Ascending aorta (tissue), 2 donors: ENCODE data around the gene GFPT1. TPM values are rescaled to one million over a fixed set of nuclear protein-coding genes. Genes with fewer than 3 reads are reported as not detected.
A peak's percentile ranks its signal among the peaks of the same experiment; 100 is the strongest.

Experiments used
- DNase-seq, 2 donors: peaks; one replicate each; pipeline ENCODE4 v3.0.0-alpha.2; 2019; ENCODE audit warnings: low spot score in 2 of 2
- H3K27ac ChIP-seq, 2 donors: fragments of 200-600 bp; sonication (generic); one replicate each; pipeline ENCODE4 v1.5.1; 2016 to 2017; ENCODE audit warnings: mild to moderate bottlenecking in 1 of 2
- H3K27me3 ChIP-seq: fragments of 200-600 bp; sonication (generic); one replicate; pipeline ENCODE4 v1.5.1; 2017
- H3K36me3 ChIP-seq, 2 donors: fragments of 200-600 bp; sonication (generic); one replicate each; pipeline ENCODE4 v1.5.1; 2016
- H3K4me1 ChIP-seq, 2 donors: fragments of 200-600 bp; sonication (generic); one replicate each; pipeline ENCODE4 v1.5.1; 2016 to 2017; ENCODE audit warnings: mild to moderate bottlenecking in 1 of 2
- H3K4me3 ChIP-seq, 2 donors: fragments of 200-600 bp; sonication (generic); one replicate each; pipeline ENCODE4 v1.5.1; 2016 to 2017; ENCODE audit warnings: mild to moderate bottlenecking in 1 of 2
- H3K9me3 ChIP-seq, 2 donors: fragments of 200-600 bp; sonication (generic); one replicate each; pipeline ENCODE4 v1.5.1; 2016
- CTCF ChIP-seq, 3 experiments: fragments of 200-600 bp in 2 of 3; fragments of 450-650 bp in 1 of 3; sonication (generic) in 2 of 3; IDR thresholded peaks; one replicate each; pipeline ENCODE4 v1.5.1; 2016 to 2019; ENCODE audit warnings: antibody characterized with exemption in 3 of 3, mild to moderate bottlenecking in 1 of 3, moderate library complexity in 1 of 3
- intact Hi-C: fragments of 100-400 bp; cut with DNase I; formaldehyde crosslinking; loops from one replicate; pipeline ENCODE4 v1.15.1; 2023
- total RNA-seq: library from RNA; depleted of rRNA; stranded (reverse); fragments of >200 nt; gene quantifications from one replicate; pipeline ENCODE4 v1.1.0, GENCODE V29; 2016

Gene GFPT1
- total RNA-seq, 1 donor from 2014 or later: 25.7 TPM

- Histone ChIP-seq H3K4me3 (no peak overlapping the region), H3K36me3 (no peaks in the 10 kb centered on the region), H3K27me3 (no peaks in the 10 kb centered on the region), H3K27ac (no peak overlapping the region), H3K4me1 (no peaks in the 10 kb centered on the region), H3K9me3 (no peaks in the 10 kb centered on the region)
- intact Hi-C loops: no loop called here
- no peak for TF ChIP-seq CTCF (IDR thresholded peaks at IDR 0.05)
- no peak for DNase-seq
These were observed 106.9 kb downstream of the GFPT1 start for GRCh38 chr2:69279931-69280681.

- Histone ChIP-seq H3K4me3 (no peak overlapping the region), H3K36me3 (no peaks in the 10 kb centered on the region), H3K27ac (no peak overlapping the region), H3K27me3 (no peaks in the 10 kb centered on the region), H3K4me1 (no peaks in the 10 kb centered on the region), H3K9me3 (no peaks in the 10 kb centered on the region)
- intact Hi-C loops: no loop called here
- TF ChIP-seq CTCF (IDR thresholded peaks at IDR 0.05): no peak
- no peak for DNase-seq
These were observed 107.8 kb downstream of the GFPT1 start for GRCh38 chr2:69279211-69279610.

GRCh38 chr2:69278366-69278765 lies 108.7 kb downstream of the GFPT1 start:
- Histone ChIP-seq H3K9me3 (no peaks in the 10 kb centered on the region), H3K4me3 (no peak overlapping the region), H3K27me3 (no peaks in the 10 kb centered on the region), H3K36me3 (no peaks in the 10 kb centered on the region), H3K27ac (no peak overlapping the region), H3K4me1 (no peaks in the 10 kb centered on the region)
- DNase-seq: no peak
- TF ChIP-seq CTCF (IDR thresholded peaks at IDR 0.05): no peak
- intact Hi-C loops: no loop called here

- H3K4me3 ChIP-seq: no peak overlapping the region
- TF ChIP-seq CTCF (IDR thresholded peaks at IDR 0.05): no peak
- intact Hi-C loops: no loop called here
- no peak overlapping the region for H3K27ac ChIP-seq
- DNase-seq: no peak
- H3K36me3 ChIP-seq: no peaks in the 10 kb centered on the region
- H3K9me3 ChIP-seq: no peaks in the 10 kb centered on the region
- H3K4me1 ChIP-seq: peaks cover 3 to 19% of the 10 kb centered on the region in 2 donors
- H3K27me3 ChIP-seq: no peaks in the 10 kb centered on the region
These were observed 111.5 kb downstream of the GFPT1 start for GRCh38 chr2:69275490-69275889.

- Histone ChIP-seq H3K27ac (peak overlapping the region in 1 of 2 donors; percentile 9), H3K4me3 (no peak overlapping the region)
- DNase-seq: no peak
These were observed 114.1 kb downstream of the GFPT1 start for GRCh38 chr2:69272803-69273471.

More at GRCh38 chr2:69272803-69273471, 114.1 kb downstream of the GFPT1 start:
- intact Hi-C loops: no loop called here
- TF ChIP-seq CTCF (IDR thresholded peaks at IDR 0.05): no peak
- Histone ChIP-seq H3K36me3 (no peaks in the 10 kb centered on the region), H3K9me3 (no peaks in the 10 kb centered on the region), H3K4me1 (peaks cover 3 to 19% of the 10 kb centered on the region in 2 donors), H3K27me3 (no peaks in the 10 kb centered on the region)
